Lung microvascular endothelial cell (primary cell): Measurements from ENCODE around the gene LMNTD2. TPM values are rescaled to one million over a fixed set of nuclear protein-coding genes. Genes with fewer than 3 reads are reported as not detected.

Source experiments
- DNase-seq, 2 donors: peaks; one replicate each; pipeline versions ENCODE4 v3.0.0 to v3.0.0-alpha.2; 2010; ENCODE audit warnings: low read depth in 2 of 2
- total RNA-seq: library from RNA; depleted of rRNA; stranded (reverse); fragments of >200 nt; gene quantifications from 2 replicates; pipeline ENCODE4 v1.2.1, GENCODE V29; 2014

Gene LMNTD2
- total RNA-seq, 1 donor from 2014 or later, result 1.4 TPM

DNA sequence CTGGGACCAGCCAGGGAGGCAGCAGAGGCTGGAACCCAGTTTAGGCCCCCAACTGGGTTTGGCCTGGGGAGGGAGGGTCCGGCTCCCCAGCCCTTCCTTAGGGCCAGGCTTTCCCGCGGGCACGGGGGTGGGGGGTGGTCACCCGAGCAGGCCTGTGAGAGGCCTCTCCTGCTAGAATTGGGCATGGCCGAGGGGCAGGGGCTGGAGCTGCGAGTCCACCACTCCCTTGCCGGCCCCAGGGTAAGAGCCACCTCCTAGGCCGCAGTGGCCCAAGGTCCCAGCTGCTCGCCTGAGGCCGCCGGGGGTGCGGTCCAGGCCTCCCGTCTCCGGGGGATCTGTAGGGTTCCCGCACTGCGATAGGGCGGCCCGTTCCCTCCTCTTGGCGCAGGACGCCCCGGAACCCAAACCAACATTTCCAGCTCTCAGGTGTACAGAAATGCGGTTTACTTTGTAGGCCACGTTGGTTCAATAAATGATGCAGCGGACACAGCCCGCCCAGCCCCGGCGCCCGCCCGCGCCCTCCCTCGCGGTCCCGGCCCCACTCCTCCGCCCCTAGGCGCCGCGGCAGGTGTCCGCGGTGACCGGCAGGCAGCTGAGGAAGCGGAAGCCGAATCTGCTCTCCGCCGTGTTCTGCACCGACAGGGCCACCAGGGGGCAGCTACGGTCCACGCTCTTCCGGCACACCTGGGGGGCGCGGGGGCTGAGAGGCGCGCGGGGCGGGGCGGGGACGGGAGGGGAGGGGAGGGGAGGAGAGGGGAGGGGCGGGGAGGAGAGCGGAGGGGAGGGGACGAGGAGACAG is 5.9 kb downstream of the LMNTD2 start:
- DNase-seq, result peak; percentile 30 to 67

DNA sequence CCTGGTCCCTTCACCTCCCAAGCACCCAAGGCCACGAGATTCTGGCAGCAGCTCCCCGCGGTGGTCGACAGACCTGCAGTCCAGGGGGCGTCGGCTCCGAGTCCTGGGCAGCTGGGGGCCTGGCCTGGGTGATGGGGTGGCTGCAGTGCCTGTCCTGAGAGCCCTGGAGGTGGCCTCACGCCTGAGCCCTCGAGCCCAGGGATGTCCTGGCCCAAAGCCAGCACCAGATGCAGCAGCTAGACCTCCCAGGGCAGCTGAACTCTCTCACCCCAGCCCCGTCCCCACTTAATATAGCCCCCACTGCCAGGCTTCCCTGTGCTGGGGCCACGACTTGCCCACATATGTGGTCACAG is 6.6 kb downstream of the LMNTD2 start:
- no peak for DNase-seq

DNA sequence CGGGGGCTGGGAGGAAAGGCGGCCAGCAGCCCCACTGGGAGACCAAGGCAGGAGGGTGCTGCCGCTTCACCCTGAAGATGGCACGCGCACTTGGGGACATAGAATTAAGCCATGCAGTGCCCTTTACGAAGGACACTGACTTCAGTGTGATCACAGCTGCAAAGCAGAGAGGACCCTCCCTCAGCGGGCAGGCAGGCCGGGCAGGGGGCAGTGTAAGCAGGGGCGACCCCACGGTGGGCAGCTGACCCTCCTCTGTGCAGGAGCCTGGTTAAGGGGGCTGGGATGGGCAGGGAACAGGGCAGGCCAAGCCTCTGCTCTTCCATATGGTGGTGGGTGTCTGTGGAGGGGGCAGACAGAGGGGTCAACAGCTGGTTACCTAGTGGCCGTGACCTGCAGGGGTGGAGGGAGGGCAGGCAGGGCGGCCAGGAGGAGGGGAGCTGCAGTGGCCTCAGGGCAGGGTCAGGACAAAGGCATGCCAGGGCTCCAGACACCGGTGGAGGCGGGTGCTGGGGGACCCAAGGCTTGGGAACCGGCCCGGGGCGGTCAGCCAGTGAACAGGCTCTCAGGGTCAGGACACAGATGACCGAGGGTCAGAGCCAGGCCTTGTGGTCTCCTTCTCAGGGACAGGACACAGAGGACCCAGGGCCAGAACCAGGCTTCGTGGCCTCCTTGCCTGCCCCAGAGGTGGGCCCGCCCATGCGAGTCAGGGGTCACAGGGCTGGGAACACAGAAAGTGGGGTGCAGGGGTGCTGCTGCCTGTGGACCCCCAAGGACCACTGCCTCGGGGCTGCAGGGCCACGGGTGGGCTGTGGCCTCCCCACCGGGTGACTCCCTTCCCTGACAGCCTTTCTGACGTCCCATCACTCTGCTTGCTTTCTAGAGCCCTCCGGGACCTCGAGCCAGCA is 7.2 kb downstream of the LMNTD2 start:
- no peak for DNase-seq

DNA sequence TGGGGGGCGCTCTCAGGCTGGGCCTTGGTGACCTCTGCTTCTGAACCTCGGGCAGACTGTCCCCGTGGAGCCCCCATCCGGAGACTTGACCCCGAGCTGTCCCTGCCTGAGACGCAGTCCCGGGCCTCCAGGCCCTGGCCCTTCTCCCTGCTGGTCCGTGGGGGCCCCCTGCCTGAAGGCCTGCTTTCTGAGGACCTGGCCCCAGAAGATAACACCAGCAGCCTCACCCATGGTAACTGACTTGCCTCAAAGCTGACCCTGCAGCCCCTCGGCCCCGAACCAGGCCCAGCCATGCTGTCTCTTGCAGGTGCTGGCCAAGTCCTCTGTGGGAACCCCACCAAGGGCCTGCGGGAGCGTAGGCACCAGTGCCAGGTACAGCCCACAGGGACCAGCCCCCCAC is 8.9 kb downstream of the LMNTD2 start:
- DNase-seq, result no peak

DNA sequence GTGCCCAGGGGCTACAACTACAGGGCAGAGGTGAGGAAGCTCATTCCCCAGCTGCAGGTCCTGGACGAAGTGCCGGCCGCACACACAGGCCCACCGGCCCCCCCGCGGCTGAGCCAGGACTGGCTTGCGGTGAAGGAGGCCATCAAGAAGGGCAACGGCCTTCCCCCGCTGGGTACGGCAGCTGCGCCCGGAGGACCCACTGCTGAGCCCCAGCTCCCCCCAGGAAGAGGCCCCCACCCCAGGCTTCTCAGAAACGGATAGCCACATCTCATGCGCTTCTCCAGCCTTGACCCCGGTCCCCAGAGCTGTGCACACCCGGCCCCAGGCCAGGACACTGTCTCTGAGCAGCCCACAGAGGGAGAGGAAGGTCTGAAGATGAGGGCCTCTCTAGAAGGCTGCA is 9.4 kb downstream of the LMNTD2 start:
- no peak for DNase-seq

DNA sequence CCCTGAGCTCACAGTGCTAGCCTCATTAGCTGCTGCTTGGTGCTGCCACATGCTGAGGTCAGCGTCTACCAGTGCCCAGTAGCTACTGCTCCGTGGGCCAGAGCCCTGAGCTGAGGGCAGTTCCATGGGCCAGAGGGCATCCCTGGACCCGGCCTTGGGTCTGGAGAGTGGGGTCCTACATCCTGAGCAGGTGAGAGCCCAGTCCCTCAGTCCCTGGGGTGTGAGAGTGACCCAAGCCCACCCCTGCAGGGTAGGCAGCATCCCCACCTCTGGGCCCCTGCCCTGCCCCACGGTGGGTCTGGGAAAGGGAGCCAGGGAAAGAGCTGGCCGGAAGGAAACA is 9.8 kb downstream of the LMNTD2 start:
- no peak for DNase-seq

DNA sequence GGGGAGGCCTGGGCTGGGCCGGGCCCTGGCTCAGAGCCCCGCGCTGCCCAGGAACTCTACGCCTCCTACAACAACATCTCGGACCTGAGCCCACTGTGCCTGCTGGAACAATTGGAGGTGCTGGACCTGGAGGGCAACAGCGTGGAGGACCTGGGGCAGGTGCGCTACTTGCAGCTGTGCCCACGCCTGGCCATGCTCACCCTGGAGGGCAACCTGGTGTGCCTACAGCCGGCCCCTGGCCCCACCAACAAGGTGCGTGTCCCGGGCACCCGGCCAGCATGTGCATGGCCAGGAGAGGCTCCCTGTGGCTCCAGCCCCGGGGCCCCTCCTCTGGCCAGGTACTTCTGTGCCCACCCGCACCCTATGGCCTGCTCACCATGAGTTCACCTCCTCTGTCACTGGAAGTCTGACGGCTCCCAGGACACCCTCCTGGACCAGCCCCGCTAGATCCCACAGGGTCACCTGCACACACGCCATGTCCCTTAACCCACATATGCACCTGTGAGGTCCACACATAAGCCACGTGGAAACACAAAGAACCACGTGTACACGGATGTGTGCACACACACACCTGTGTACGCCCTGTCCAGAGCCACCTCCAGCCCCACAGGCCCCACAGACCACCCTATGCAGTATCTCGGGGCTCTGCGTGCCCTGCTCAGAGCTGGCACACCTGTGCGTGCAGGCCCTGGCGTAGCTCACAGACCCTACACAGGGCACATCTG is 10.4 kb downstream of the LMNTD2 start:
- DNase-seq, result no peak

DNA sequence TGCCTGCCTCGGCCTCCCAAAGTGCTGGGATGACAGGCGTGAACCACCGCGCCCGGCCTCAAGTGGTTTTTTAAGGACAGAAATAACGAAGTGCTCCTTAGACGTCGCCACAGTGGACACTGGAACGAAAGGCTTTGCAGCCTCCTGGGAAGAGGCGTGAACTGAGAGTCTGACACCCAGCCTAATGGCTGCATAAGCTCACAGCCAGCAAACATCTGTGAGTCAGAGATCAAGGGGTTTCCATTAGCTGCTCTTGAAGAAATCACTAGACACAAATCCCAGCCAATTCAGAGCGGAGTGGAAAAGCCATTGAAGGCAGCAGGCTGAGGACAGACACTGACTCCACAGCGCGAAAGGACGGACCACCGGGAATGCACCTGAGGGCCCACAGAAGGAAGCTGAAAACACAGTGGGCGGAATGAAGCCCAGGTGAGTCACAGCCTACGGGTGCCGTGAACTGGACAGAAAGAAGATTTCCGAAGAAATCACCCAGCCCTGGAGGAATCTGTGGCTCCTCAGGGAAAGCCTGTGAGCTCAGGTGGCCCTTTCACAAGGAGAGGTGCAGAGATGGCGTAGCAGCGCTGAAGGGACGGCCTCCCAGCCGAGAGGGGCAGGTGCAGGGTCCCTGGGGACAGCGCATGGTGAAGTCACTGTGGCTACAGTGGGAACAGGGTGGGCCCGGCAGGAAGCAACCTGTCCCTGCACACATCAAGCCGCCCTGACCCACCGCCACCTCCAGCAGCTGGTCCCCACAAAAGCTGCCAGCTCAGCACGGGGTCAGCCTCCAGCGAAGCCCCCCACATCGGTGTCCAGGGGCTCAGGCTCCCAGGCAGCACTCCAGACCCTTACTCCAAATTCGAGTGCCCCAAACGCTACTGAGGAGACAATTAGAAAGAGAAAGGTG is 11.6 kb downstream of the LMNTD2 start:
- no peak for DNase-seq

DNA sequence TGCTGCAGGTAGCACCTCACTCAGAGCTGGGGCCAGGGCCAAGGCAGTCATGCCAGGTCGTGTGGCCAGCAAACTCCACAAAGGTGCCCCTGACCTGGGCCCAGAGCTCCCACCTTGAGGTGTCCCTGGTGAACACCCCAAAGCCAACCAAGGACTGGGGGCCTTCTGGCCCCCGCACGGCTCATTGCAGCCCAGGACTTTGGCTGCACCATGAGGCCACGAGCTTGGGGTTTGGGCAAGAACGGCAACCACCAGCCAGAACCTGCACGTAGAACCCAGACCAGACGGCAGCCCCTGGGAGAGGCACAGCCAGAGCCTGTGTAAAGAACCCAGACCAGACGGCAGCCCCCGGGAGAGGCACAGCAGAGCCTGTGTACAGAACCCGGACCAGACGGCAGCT is 15.4 kb downstream of the LMNTD2 start:
- DNase-seq, result no peak

DNA sequence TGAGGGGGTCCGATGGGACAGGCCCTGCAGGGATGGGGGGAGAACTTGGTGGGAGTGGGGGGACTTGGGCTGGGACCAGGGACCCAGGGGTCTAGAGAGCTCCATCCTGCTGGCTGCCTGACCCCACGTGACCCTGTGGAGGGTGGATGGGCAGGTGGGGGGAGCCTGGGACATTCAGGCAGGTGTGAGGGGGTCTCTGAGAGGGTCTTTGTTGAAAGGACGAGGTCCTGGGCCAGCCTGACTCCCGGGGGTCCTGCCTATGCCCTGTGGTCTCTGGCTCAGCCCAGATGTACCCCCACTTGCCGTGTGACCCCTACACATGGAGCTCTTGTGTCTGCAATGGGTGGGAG is 15.7 kb downstream of the LMNTD2 start:
- no peak for DNase-seq

DNA sequence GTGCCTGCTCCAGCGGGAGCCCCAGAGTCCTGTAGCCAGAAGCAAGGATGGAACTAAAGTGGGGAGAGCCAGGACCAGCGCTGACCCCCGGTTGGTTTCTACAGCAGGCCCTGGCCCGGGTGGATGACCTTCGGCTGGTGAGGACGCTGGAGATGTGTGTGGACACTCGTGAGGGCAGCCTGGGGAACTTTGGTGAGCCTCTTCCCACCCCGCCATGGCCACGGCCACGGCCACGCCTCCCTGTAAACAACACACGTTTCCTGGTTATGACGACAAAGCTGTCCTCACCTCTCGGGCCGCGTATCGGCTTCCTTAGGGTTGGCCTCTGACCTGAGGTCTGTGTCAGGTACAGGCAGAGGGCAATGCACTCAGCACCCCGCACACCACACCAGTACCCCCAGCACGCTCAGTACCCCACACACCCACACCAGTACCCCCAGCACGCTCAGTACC is 19.1 kb downstream of the LMNTD2 start:
- no peak for DNase-seq

DNA sequence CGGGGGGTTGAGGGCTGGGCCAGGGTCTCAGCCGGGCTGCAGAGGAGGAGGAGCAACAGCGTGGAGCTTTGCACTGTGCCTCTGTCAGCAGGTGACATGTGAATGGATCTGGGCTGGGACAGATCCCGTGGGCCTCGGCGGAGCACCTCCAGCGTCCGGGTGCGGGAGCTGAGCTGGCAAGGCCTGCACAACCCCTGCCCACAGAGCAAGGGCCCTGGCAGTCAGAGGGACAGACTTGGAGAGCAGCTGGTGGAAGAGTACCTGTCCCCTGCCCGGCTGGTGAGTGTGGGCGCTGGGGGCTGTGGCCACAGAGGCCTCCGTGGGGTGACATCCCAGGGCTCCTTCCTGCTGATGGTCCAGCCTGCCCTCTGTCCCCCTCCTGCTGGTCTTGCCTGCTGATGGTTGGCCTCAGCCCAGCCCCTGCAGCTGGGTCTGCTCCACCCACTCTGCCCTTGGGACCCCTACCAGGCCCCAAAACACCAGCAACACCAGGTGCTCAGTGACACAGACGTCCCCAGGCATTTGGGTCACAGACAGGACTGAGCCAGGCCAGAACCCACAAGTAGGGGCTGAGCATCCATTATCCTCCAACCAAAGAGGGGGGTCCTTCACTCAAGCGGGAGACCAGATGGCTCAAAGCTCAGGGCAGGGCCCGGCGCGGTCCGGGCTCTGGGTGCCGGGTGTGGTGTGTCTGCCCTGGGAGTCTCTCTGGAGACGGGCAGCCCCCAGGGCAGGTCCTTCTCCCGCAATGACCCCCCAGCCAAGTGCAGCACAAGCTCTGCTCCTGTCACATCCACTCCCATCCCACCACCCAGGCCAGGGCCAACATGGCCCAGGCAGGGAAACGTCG is 19.7 kb downstream of the LMNTD2 start:
- DNase-seq, result no peak

DNA sequence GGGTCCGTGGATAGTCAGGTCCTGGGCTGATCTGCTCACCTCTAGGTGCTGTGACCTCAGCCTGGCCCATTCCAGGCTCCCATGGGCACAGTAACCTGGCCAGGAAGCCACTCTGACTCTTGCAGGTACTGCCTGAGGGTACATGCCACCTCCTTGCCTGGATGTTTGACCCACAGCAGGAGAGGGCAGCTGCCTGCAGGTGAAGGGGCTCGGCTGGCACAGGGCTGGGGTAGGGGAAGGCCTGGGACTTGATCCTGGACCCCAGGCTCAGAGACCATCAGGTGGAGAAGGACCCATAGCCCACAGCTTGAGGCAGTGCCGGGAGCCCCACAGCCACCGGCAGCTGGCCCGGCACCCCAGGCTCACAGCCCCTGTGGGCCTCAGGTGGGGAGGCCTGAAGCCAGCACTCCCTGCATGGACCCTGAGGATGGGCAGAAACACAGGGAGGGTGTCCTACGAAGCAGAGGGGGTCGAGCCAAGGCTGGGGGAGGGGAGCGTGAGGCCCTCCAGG is 20.5 kb downstream of the LMNTD2 start:
- DNase-seq, result no peak

DNA sequence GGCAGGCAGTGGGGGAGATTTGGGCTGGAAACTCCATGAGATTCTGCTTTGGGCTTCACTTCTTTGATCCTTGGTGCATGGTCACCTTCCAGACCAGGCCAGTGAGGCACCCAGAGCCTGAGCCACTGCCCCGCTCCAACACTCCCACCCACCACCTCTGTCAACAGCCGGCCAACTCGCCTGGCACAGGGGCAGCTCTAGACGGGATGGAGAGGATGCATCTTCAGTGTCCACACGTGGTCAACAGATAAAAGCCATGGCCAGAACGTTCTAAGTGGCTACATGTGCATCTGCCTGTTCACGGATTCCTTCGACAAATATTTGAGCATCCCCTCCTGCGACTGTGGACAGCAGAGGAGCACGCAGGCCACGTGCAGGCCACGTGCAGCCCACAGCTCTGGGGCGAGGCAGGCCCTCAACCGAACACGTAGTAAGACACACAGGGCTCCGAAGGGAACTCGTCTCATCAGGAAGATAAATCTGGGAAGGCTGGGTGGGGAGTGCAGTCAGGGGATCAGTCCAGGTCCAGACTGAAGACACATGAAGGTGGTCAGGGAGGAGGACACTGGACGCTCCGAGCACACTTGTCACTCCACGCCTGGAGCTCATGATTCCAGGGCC is 22.0 kb downstream of the LMNTD2 start:
- no peak for DNase-seq

DNA sequence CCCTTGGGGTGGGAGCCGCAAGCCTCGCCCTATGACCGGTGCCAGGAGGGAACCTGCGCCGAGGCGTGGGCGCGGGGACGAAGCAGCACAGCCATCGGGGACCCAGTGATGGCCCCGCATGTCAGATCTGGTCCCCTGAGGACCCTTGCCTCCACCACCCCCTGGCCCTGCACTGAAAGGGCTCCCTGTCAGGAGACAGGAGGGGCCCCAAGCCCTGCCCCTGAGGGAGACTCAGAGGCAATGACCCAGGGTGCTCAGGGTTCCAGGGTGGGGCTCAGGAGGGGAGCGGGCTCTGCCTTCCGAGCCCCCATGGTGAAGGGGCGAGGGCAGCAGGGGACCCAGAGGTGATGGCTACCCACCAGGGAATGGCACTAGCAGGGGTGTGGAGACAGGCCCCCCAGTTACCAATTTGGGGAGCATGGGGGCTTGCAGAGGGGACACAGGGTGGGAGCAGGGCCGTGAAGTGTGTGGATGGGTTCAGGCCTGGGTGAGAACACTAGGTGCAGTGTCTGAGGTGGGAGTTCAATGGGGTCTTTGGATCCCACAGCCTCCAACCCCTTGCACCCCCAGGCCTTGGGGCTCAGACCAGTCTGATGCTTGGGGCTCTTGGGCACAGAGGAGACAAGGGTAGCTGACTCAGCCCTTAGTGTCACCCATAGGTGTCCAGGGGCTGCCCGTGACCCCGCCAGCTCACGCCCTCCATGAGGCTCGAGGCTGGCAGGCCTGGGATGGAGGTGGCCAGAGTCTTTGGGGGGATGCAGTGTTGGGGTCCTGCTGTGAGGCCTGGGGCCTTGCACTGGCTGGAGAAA is 22.7 kb downstream of the LMNTD2 start:
- DNase-seq, result no peak

DNA sequence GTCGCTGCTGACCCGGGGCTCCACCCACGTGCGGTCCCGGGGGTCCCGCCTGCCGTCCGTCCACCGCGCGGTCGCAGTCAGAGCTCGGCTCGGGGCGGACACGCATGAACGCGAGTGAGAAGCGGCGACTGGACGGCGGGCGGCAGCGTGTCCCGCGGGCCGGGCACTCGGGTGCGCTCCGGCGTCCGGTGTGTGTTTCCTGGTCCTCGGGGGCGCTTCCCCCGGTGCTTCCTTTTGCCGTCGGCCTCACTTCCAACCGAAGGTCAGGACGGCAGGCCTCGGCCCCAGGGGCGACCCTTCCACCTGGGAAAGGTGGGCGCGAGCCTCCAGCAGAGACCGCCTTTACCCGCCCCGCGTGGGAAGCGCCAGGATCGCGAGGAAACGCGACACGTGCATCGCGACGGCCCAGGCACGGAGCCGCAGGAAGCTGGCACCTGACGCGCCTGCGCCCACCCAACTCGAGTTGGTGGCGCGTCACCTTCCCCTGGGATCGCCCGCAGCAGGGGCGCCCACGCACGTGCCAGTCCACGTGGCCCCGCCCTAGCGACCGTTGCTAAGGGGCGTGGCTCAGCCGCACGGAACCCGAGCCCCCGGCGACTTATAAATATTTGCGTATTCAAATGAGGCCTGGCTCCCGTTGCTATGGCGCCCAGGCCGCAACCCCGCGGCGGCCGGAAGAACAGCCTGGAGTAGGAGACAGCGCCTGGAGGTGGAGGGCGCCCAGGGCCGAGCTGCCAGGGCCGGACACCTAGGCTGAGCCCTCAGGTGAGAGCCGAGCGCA is 23.5 kb downstream of the LMNTD2 start, which contains the start of gene LRRC56:
Gene LRRC56, plus strand, starts transcription at position 687 of the 781 bp plus-strand sequence. CDS start 3,158 bp downstream, outside the sequence.
- peak; percentile 67 to 81 for DNase-seq

DNA sequence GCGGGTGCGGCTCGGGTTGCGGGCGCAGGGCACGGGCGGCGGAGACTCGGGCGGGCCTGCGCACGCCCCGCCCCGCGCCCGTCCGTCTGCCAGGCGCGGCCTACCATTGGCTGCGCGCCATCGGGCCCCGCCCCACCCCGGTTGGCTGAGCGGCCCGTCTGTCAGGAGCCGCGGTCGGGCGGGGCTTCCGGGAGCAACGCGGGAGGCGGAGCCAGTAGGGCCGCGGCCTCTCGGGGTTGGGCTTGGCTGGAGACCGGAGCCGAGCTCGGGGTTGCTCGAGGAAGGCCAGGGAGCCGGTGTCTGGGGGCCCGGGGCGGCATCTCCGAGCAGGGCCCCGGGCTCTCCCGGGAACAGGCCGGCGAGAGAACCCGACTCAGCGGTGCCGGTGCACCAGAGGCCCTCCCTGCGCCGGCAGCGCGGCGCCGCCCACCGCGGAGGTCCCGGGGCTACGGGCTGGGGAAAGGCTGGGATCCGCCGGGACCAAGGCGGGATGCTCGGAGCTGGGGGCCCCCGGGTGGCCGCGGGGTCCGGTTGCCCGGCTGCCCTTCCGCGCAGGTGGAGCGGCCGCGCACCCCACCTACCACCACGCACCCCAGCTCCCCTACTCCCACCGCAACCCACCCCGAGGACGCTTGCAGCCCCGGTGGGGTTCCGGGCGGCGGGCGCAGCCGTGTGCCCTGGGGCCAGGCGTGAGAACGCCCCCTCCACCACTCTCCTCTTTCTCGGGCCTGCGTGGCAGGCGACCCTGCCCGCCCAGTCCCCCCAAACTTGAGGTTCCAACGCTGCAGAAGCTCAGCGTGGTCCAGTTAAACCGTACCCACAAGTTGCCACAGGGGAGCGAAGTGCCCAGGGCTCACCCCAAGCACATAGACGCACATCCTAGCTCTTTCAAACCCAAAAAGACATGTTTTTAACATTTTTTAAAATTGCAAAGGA is 24.8 kb downstream of the LMNTD2 start, which contains the start of gene HRAS:
Gene HRAS, minus strand, starts transcription at position 58 of the 936 bp plus-strand sequence.
- peak; percentile 96 to 97 for DNase-seq
